RPMI8226 (cell line): ENCODE results near the gene CAD.

ENCODE experiments used
- DNase-seq: peaks from one replicate; pipeline ENCODE4 v3.0.0-alpha.2; 2015

The CAD gene

GRCh38 chr2:27231921-27232320, 14.8 kb downstream of the CAD start:
- DNase-seq: no peak

- DNase-seq: no peak
These were observed 16.2 kb downstream of the CAD start for GRCh38 chr2:27233341-27233740.

GRCh38 chr2:27236136-27236535, 19.0 kb downstream of the CAD start:
- DNase-seq: no peak

- no peak for DNase-seq
These were observed 19.5 kb downstream of the CAD start for GRCh38 chr2:27236626-27237025.

- no peak for DNase-seq
These were observed 20.3 kb downstream of the CAD start for GRCh38 chr2:27237341-27237945.

- no peak for DNase-seq
These were observed 21.8 kb downstream of the CAD start for GRCh38 chr2:27238976-27239375.

GRCh38 chr2:27240406-27240805, 23.2 kb downstream of the CAD start:
- no peak for DNase-seq

- no peak for DNase-seq
These were observed 24.8 kb downstream of the CAD start for GRCh38 chr2:27241761-27242613.

- no peak for DNase-seq
These were observed 25.4 kb downstream of the CAD start for GRCh38 chr2:27242614-27242951.

- no peak for DNase-seq
These were observed 26.4 kb downstream of the CAD start for GRCh38 chr2:27243391-27244130.

- DNase-seq: no peak
These were observed 27.9 kb downstream of the CAD start for GRCh38 chr2:27245116-27245515.

GRCh38 chr2:27245626-27246025, 28.5 kb downstream of the CAD start:
- DNase-seq: no peak

GRCh38 chr2:27247893-27248292, 30.7 kb downstream of the CAD start:
- no peak for DNase-seq

GRCh38 chr2:27249159-27249890, 32.2 kb downstream of the CAD start:
- DNase-seq: no peak

GRCh38 chr2:27249891-27250651, 32.9 kb downstream of the CAD start:
- DNase-seq: peak; percentile 67

- no peak for DNase-seq
These were observed 33.6 kb downstream of the CAD start for GRCh38 chr2:27250652-27251379.

GRCh38 chr2:27251766-27252165, 34.6 kb downstream of the CAD start:
- no peak for DNase-seq

GRCh38 chr2:27255187-27255586, 38.0 kb downstream of the CAD start:
- DNase-seq: no peak

- no peak for DNase-seq
These were observed 38.5 kb downstream of the CAD start for GRCh38 chr2:27255660-27256059.

- no peak for DNase-seq
These were observed 39.8 kb downstream of the CAD start for GRCh38 chr2:27256855-27257454.

- DNase-seq: no peak
These were observed 40.9 kb downstream of the CAD start for GRCh38 chr2:27258051-27258450.
